A673 (cell line): ENCODE measurements around the gene SAP130. TPM values are rescaled to one million over a fixed set of nuclear protein-coding genes. Genes with fewer than 3 reads are reported as not detected.

ENCODE experiments used
- BruUV-seq: library from RNA; stranded (reverse); fragments of 400-500 nt; replicated peaks from 2 replicates; lab custom pipeline; 2021; lab: Mats Ljungman, UMichigan
- CTCF ChIA-PET: fragments of 300-600 bp; sonication (Branson Sonifier 250); formaldehyde crosslinking; loops from one replicate; lab custom pipeline; 2022; ENCODE audit warnings: antibody characterized with exemption; lab: Charles Lee
- POLR2A ChIA-PET: fragments of 300-600 bp; sonication (Branson Sonifier 250); formaldehyde crosslinking; loops from one replicate; lab custom pipeline; 2022; ENCODE audit warnings: antibody characterized with exemption; ENCODE audit not compliant: low non-redundant PET; lab: Charles Lee
- DNase-seq: peaks from one replicate; pipeline ENCODE4 v3.0.0-alpha.2; 2015; ENCODE audit warnings: low spot score
- H3K27ac ChIP-seq: fragments of 200-600 bp; sonication (generic); 2 replicates; pipeline ENCODE4 v1.5.1; 2016; ENCODE audit warnings: mixed run types, low read depth, mild to moderate bottlenecking, mixed read lengths, antibody characterized with exemption, low read length; ENCODE audit not compliant: poor library complexity, severe bottlenecking
- H3K27me3 ChIP-seq: fragments of 200-600 bp; sonication (generic); replicated peaks from 2 replicates; pipeline ENCODE4 v1.6.1; 2017; ENCODE audit warnings: mixed run types, low read depth, mild to moderate bottlenecking, mixed read lengths, antibody characterized with exemption, low read length; ENCODE audit not compliant: insufficient read depth, poor library complexity
- H3K36me3 ChIP-seq: fragments of 200-600 bp; sonication (generic); 2 replicates; pipeline ENCODE4 v1.6.1; 2016; ENCODE audit warnings: mixed run types, mild to moderate bottlenecking, mixed read lengths, antibody characterized with exemption, low read length; ENCODE audit not compliant: insufficient read depth, poor library complexity, severe bottlenecking
- H3K4me1 ChIP-seq: fragments of 200-600 bp; sonication (generic); 2 replicates; pipeline ENCODE4 v1.6.1; 2017; ENCODE audit warnings: mixed run types, mild to moderate bottlenecking, mixed read lengths, antibody characterized with exemption, low read length; ENCODE audit not compliant: insufficient read depth, poor library complexity, severe bottlenecking
- H3K4me3 ChIP-seq: fragments of 200-600 bp; sonication (generic); 2 replicates; pipeline ENCODE4 v1.5.1; 2016; ENCODE audit warnings: low read depth, mixed run types, mild to moderate bottlenecking, mixed read lengths, low read length; ENCODE audit not compliant: poor library complexity, severe bottlenecking
- H3K9me3 ChIP-seq: fragments of 200-600 bp; sonication (generic); 2 replicates; pipeline ENCODE4 v1.6.1; 2016; ENCODE audit warnings: mixed run types, low read depth, mild to moderate bottlenecking, mixed read lengths, antibody characterized with exemption, low read length; ENCODE audit not compliant: poor library complexity, severe bottlenecking
- CTCF ChIP-seq: fragments of 300-800, 200-600 bp; sonication (generic); conservative IDR thresholded peaks from 2 replicates; pipeline ENCODE4 v1.5.1; 2017; ENCODE audit warnings: low read depth, mild to moderate bottlenecking, antibody characterized with exemption, low read length, moderate library complexity, mixed read lengths
- EZH2 ChIP-seq: fragments of 200-600 bp; sonication (generic); IDR thresholded peaks from 2 replicates; pipeline ENCODE4 v1.6.1; 2017; ENCODE audit warnings: borderline replicate concordance, low read depth, mild to moderate bottlenecking, mixed read lengths, antibody characterized with exemption, low read length; ENCODE audit not compliant: poor library complexity, severe bottlenecking
- intact Hi-C: fragments of 100-400 bp; cut with micrococcal nuclease; formaldehyde crosslinking; loops from one replicate; pipeline ENCODE4 v1.10.0; 2022; ENCODE audit not compliant: unreplicated experiment
- total RNA-seq: library from RNA; stranded (reverse); gene quantifications from 2 replicates; pipeline ENCODE4 v1.2.3, GENCODE V29; 2021

Gene SAP130
- total RNA-seq, 1 experiment from 2014 or later, result 40.4 TPM

DNA sequence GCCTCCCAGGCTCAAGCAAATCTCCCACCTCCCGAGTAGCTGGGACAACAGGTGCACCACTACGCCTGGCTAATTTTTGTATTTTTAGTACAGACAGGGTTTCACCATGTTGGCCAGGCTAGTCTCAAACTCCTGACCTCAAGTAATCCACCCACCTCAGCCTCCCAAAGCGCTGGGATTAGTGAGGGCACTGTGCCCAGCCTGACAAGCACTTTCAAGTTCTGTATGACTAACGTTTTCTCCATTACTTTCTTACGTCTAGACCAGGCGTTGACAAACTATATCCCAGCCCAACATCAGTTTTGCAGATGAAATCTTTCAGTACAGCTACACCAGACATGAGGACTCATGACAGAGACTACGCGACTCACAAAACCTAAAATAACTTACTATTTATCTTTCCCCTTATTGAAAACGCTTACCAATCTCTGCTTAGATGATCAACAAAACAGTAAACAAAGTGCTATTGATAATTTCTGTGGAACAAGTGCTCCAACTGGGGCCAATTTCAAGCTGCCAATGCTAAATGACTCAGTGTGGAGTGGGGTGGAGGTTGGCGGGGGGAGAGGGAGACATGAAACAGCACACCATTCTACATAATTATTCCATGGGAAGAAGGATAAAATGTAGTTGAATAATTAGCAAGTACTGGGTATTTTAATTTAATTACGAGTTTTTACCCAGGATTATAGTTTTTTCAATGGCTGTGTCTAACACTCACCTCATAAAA lies 59.1 kb downstream of the SAP130 start:
- no peak overlapping the region for H3K4me3 ChIP-seq
- BruUV-seq, result no TSS peak
- peaks cover 13% of the 10 kb centered on the region for H3K36me3 ChIP-seq
- H3K27me3 ChIP-seq, result no peaks in the 10 kb centered on the region
- H3K9me3 ChIP-seq, result no peaks in the 10 kb centered on the region
- ChIA-PET CTCF (no interaction called here), POLR2A (no interaction called here)
- intact Hi-C loops, result no loop called here
- H3K4me1 ChIP-seq, result no peaks in the 10 kb centered on the region
- H3K27ac ChIP-seq, result no peak overlapping the region
- DNase-seq, result no peak
- TF ChIP-seq CTCF, result no peak
- no peak for TF ChIP-seq EZH2

DNA sequence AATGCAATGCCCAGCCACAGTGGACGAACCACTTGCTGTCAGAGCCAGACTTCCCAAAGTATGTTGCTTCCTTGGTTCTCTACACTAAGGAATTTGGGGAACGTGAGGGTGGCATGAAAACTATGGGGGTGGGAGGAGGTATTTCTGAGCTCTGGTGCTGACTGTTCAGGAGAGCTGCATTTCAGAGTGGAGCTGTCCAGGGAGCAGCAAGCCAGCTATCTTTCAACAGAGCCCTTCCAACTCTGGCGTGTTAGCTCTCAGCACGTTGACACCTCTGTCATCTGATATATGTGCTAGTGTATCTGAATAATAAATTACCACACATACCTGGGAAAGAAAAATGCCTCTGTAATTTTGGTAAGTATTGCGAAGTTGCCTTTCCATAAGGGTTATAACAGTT lies 66.1 kb downstream of the SAP130 start:
- POLR2A ChIA-PET, result no interaction called here
- H3K36me3 ChIP-seq, result peaks cover 28% of the 10 kb centered on the region
- H3K4me1 ChIP-seq, result no peaks in the 10 kb centered on the region
- H3K4me3 ChIP-seq, result no peak overlapping the region
- no peak for DNase-seq
- BruUV-seq, result no TSS peak
- no peaks in the 10 kb centered on the region for H3K9me3 ChIP-seq
- no peaks in the 10 kb centered on the region for H3K27me3 ChIP-seq
- H3K27ac ChIP-seq, result no peak overlapping the region
- intact Hi-C loops, result no loop called here
- TF ChIP-seq CTCF (no peak), EZH2 (no peak)
- CTCF ChIA-PET, result no interaction called here

- no peak for TF ChIP-seq EZH2
- no peak for TF ChIP-seq CTCF
- Histone ChIP-seq H3K27ac (no peak overlapping the region), H3K27me3 (no peaks in the 10 kb centered on the region), H3K4me1 (no peaks in the 10 kb centered on the region), H3K4me3 (no peak overlapping the region), H3K9me3 (no peaks in the 10 kb centered on the region), H3K36me3 (peaks cover 34% of the 10 kb centered on the region)
- ChIA-PET POLR2A (no interaction called here), CTCF (no interaction called here)
- intact Hi-C loops, result no loop called here
- BruUV-seq, result no TSS peak
- DNase-seq, result no peak
These were observed 70.6 kb downstream of the SAP130 start for GRCh38 chr2:127957240-127957639.
